ENCODE data around the gene CTXN1. TPM values are rescaled to one million over a fixed set of nuclear protein-coding genes. Genes with fewer than 3 reads are reported as not detected.

CTXN1 gene
- 14.2 TPM for total RNA-seq

DNA sequence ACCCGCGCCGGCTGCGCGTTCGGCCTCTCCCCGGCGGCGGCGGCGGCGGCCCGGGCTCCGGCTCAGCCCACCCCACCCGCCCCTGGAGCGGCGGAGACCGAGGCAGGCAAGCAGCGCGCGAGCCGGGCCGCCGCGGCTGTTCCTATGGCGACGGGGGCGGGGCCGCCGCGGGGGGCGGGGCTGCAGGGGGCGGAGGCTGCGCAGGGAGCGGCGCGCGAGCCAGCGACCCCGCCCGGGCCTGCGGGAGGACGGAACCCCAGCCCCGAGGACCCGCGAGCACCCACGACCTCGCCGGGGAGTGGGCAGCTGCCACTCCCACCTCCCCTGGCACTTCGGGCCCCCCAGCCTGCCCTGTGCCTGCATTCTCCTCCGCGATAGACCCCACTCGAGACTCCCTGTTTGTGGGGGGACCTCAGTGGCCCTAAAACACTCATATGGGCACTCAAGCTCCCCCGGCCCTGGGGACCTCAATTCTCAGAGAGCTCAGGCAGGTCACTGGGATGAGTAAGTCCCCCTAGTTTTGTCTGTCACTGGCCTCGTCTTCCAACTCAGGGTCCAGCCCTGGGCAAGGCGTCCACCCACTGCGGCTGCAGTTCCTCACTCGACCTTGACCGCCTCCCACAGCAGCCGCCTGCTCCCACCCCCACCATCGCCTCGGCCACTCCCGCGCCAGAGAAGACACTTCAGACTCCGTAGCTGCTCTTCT, at the start of gene CTXN1:
CTXN1 (minus strand) TSS at position 115 of the 706 bp plus-strand sequence. CDS start 597 bp downstream, outside the sequence.
- Histone ChIP-seq H3K27me3 (no peaks in the 10 kb centered on the region), H3K36me3 (peaks cover 0 to 29% of the 10 kb centered on the region in 2 donors), H3K4me1 (peaks cover 80% of the 10 kb centered on the region), H3K4me3 (peak within 1 kb of the TSS; percentile 45 to 76), H3K9me3 (no peaks in the 10 kb centered on the region), H3K27ac (peak within 1 kb of the TSS; percentile 96)
- TF ChIP-seq, protein P1, sequence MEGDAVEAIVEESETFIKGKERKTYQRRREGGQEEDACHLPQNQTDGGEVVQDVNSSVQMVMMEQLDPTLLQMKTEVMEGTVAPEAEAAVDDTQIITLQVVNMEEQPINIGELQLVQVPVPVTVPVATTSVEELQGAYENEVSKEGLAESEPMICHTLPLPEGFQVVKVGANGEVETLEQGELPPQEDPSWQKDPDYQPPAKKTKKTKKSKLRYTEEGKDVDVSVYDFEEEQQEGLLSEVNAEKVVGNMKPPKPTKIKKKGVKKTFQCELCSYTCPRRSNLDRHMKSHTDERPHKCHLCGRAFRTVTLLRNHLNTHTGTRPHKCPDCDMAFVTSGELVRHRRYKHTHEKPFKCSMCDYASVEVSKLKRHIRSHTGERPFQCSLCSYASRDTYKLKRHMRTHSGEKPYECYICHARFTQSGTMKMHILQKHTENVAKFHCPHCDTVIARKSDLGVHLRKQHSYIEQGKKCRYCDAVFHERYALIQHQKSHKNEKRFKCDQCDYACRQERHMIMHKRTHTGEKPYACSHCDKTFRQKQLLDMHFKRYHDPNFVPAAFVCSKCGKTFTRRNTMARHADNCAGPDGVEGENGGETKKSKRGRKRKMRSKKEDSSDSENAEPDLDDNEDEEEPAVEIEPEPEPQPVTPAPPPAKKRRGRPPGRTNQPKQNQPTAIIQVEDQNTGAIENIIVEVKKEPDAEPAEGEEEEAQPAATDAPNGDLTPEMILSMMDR (IDR thresholded peaks at IDR 0.05), result peak in 1 of 3 experiments; percentile 31
- TF ChIP-seq POLR2A (IDR thresholded peaks at IDR 0.05), result no peak
- peak in 1 of 2 donors; percentile 68 for TF ChIP-seq POLR2AphosphoS5 (IDR thresholded peaks at IDR 0.05; ENCODE audit: insufficient read depth in 1 of 2, low read depth in 1 of 2)
- no peak for DNase-seq (ENCODE audit: extremely low spot score in 2 of 2)
- intact Hi-C loops (cut with DNase I), result no loop called here

DNA sequence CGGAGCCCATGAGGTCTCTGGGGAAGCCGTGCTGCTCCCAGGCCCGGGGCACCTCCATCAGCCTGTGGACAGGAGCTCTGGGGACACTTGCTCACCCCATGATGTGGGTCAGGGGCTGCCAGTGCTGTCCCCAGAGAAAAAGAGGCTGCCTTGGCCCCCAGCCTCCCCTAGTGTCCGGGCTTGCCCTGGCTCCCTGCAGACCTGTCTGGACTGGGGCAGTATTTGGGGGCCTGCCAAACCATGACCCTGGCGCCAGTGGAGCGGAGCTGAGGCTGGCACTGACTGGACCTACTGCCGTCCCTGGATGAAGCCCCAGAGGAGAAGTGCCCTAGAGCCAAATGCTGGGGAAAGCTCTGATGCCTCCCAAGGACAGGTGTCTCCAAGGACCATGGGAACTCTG, 49.1 kb upstream of the CTXN1 start:
- no peak for DNase-seq (ENCODE audit: extremely low spot score in 2 of 2)
- H3K27ac ChIP-seq, result no peak overlapping the region
- TF ChIP-seq POLR2A (IDR thresholded peaks at IDR 0.05) (no peak), POLR2AphosphoS5 (IDR thresholded peaks at IDR 0.05; ENCODE audit: insufficient read depth in 1 of 2, low read depth in 1 of 2) (no peak)
- TF ChIP-seq, protein P1 (IDR thresholded peaks at IDR 0.05), result no peak
- no peaks in the 10 kb centered on the region for H3K9me3 ChIP-seq
- H3K36me3 ChIP-seq, result peaks cover 0 to 62% of the 10 kb centered on the region in 2 donors
- no peaks in the 10 kb centered on the region for H3K27me3 ChIP-seq
- intact Hi-C loops (cut with DNase I), result no loop called here
- no peak overlapping the region for H3K4me3 ChIP-seq
- H3K4me1 ChIP-seq, result no peaks in the 10 kb centered on the region

DNA sequence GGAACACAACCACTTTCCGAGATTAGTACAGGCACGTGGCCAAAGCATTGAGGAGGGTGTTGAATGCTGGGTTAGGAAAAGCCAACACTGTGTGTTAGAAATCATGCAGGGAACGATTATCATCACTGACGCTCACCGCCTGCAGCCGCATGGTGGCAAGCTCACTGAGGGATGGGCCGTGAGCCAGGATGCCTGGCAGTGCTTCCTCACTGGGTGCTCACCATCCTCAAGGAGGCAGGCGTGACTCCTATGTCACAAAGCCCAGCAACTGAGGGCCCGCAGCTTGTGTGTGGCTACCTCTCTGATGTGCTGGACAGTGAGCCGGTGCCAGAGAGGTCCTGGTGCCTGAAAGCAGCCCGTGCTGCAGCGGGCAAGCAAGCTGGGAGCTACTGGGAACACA, 47.9 kb upstream of the CTXN1 start:
- no peak for DNase-seq (ENCODE audit: extremely low spot score in 2 of 2)
- Histone ChIP-seq H3K9me3 (no peaks in the 10 kb centered on the region), H3K4me1 (no peaks in the 10 kb centered on the region), H3K27me3 (no peaks in the 10 kb centered on the region), H3K36me3 (peaks cover 0 to 57% of the 10 kb centered on the region in 2 donors), H3K27ac (no peak overlapping the region), H3K4me3 (no peak overlapping the region)
- no peak for TF ChIP-seq POLR2A (IDR thresholded peaks at IDR 0.05)
- TF ChIP-seq, protein P1 (IDR thresholded peaks at IDR 0.05), result no peak
- intact Hi-C loops (cut with DNase I), result no loop called here

DNA sequence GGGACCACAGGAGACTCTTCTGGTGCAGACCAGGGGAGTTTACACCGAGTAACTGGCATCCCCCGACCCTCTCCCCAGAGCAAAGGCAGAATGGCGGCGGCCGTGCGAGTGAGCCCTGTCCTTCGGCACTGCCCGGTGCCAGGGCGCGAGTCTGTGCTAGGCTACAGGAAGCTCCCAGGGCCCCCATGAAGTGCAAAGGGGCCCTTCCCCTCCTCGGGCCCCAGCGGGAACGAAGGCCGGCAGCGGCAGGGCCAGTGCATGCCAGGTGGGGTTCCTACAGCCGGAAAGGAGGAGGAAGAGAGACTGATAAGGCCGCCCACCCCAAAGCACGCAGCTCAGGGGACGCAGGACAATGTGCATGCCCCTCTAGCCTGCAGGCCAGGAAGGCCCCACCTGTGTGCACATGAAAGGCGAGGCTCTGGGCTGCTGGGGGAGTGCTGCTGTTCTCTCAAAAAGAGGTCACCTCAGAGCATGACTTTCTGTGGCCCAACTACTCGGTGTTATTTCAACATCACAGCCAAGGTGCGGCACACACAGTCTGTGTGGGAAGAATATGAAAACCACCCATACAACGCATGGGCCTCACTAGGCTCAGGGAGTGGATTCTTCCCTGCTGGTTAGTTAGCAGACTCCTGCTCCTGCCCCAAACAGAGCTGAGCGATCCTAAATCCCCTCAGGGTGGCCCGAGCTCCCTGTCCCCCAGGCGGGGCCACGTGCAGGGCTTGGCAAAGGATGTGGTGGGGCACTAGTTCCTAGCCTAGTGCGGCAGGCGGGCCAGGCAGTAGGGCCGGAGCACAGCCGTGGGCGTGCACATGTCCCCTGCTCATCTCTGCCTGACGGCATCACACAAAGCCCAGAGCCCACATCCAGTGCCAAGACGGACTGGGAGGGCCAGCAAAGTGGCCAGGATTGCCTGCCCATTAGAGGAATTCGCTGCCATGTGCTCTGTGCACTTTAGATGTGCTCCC, 45.9 kb upstream of the CTXN1 start:
- TF ChIP-seq POLR2AphosphoS5 (IDR thresholded peaks at IDR 0.05; ENCODE audit: insufficient read depth in 1 of 2, low read depth in 1 of 2) (no peak), POLR2A (IDR thresholded peaks at IDR 0.05) (no peak)
- TF ChIP-seq, protein P1 (IDR thresholded peaks at IDR 0.05), result no peak
- no peaks in the 10 kb centered on the region for H3K9me3 ChIP-seq
- H3K36me3 ChIP-seq, result peaks cover 0 to 61% of the 10 kb centered on the region in 2 donors
- H3K27ac ChIP-seq, result no peak overlapping the region
- H3K4me1 ChIP-seq, result no peaks in the 10 kb centered on the region
- no peaks in the 10 kb centered on the region for H3K27me3 ChIP-seq
- DNase-seq (ENCODE audit: extremely low spot score in 2 of 2), result no peak
- no peak overlapping the region for H3K4me3 ChIP-seq
- intact Hi-C loops (cut with DNase I), result no loop called here

All from vagina (tissue), 2 donors.